ENCODE results near the gene PRAME.

The PRAME gene

DNA sequence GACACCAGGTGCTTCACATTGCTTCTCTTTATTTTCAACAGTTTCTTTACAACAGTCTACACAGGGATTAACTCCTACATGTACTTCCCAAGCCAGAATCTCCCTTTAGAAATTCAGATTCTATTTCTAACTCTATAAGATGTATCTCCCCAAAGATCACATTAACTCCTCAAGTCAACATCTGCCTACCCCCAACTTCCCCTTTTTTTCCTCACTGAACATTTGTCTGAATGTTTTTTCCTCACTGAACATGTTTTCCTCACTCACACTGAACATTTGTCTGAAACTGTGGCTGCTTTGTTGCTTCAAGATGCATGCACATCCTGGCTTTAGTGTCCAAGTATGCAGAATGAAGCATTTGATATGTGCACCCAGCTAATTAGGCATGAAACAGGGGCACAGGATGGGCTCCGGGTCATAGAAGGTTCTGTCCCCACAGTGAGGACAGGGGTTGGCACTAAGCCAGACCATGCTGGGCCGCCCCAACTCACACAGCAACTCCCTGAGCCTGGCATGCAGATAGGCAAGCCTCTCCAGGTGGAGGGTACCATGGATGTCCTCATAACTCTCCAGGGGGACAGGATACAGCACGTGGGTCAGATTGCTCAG is 11.3 kb downstream of the PRAME start:
- TF ChIP-seq, protein P1, sequence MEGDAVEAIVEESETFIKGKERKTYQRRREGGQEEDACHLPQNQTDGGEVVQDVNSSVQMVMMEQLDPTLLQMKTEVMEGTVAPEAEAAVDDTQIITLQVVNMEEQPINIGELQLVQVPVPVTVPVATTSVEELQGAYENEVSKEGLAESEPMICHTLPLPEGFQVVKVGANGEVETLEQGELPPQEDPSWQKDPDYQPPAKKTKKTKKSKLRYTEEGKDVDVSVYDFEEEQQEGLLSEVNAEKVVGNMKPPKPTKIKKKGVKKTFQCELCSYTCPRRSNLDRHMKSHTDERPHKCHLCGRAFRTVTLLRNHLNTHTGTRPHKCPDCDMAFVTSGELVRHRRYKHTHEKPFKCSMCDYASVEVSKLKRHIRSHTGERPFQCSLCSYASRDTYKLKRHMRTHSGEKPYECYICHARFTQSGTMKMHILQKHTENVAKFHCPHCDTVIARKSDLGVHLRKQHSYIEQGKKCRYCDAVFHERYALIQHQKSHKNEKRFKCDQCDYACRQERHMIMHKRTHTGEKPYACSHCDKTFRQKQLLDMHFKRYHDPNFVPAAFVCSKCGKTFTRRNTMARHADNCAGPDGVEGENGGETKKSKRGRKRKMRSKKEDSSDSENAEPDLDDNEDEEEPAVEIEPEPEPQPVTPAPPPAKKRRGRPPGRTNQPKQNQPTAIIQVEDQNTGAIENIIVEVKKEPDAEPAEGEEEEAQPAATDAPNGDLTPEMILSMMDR (IDR thresholded peaks at IDR 0.05; ENCODE audit: borderline replicate concordance, control extremely low read depth, extremely low read depth, insufficient read depth, missing control alignments) = no peak
- no peak for DNase-seq (ENCODE audit: low spot score)
- in situ Hi-C loops (cut with MboI; ENCODE audit: low sequenced_read_pairs, unreplicated experiment) = no loop called here

DNA sequence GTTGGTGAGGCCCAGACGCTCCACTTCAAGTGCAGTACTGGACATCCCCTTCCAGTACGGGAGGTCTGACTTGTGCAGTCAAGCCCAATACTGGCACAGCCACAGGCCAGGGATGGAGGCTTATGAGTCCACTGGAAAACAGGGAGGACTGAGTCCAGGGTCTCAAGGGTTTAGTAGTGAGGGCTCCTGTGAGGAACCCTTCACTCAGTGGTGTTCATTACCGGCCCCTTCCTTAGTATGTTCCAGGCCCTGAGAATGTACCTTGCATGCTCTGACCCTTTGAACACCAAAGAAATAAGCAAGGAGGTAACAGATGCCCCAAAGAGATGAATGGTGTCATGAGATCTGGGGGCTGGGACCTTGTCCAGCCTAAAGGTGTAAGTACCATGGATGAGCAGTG is 11.8 kb downstream of the PRAME start:
- in situ Hi-C loops (cut with MboI; ENCODE audit: low sequenced_read_pairs, unreplicated experiment) = no loop called here
- TF ChIP-seq, protein P1 (IDR thresholded peaks at IDR 0.05; ENCODE audit: borderline replicate concordance, control extremely low read depth, extremely low read depth, insufficient read depth, missing control alignments) = no peak
- no peak for DNase-seq (ENCODE audit: low spot score)

DNA sequence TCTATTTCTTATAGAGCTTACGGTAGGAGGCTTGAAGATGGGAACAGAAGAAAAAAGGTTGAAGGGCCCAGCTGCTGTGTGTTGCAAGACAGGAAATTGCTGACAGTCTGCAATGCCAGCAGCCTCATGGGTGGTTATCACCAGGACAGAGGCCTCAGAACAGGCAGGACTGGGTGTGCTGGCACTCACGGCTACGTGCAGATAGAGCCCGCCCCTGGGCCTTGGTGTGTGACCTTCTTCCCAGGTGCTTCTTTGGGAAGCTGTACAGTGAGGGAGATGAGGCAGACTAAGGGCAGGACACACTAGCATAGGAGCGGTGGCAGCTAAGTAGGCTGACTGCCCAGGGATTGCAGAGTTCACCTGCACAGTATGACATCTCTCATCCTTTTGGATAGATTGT is 12.6 kb downstream of the PRAME start:
- in situ Hi-C loops (cut with MboI; ENCODE audit: low sequenced_read_pairs, unreplicated experiment) = no loop called here
- DNase-seq (ENCODE audit: low spot score) = no peak
- TF ChIP-seq, protein P1 (IDR thresholded peaks at IDR 0.05; ENCODE audit: borderline replicate concordance, control extremely low read depth, extremely low read depth, insufficient read depth, missing control alignments) = no peak

DNA sequence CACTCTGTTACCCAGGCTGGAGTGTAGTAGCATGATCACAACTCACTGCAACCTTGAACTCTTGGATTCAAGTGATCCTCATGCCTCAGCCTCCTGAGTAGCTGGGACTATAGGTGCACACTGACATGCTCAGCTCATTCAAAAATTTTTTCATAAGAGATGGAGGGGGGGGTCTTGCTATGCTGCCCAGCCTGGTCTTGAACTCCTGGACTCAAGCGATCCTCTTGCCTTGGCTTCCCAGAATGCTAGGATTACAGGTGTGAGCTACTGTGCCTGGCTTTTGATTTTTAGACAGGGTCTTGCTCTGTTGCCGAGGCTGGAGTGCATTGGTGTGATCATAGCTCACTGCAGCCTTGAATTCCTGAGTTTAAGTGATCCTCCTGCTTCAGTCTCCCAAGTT is 14.0 kb downstream of the PRAME start:
- in situ Hi-C loops (cut with MboI; ENCODE audit: low sequenced_read_pairs, unreplicated experiment) = no loop called here
- TF ChIP-seq, protein P1 (IDR thresholded peaks at IDR 0.05; ENCODE audit: borderline replicate concordance, control extremely low read depth, extremely low read depth, insufficient read depth, missing control alignments) = no peak

DNA sequence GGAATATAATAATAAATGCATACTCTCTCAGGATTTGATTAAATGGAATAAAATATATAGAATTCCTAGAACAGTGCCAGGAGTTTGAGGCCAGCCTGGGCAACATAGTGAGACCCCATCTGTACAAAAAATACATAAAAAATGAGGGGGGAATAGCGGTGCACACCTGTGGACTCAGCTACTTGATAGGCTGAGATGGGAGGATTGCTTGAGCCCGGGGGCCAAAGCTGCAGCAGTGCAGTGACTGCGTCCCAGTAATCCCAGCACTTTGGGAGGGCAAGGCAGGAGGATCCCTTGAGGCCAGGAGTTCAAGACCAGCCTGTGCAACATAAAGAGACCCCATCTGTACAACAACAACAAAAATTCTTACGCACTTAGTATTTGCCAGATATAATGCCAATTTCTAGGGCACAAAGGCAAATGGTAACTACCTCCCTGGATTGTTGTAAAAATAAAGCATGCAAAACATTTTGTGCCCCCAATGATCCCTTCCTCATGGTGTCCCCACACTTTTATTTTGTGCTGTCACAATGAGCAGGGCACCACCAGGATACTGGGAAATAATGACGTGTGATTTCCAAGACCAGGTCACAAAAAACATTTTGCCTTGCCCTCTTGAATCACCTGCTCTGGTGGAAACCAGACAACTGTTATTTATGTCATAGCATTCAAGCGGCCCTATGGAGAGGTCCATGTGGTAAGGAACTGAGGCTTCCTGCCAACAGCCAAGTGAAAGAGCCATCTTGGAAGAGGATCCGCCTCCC is 20.7 kb downstream of the PRAME start:
- in situ Hi-C loops (cut with MboI; ENCODE audit: low sequenced_read_pairs, unreplicated experiment) = no loop called here
- no peak for DNase-seq (ENCODE audit: low spot score)
- TF ChIP-seq, protein P1 (IDR thresholded peaks at IDR 0.05; ENCODE audit: borderline replicate concordance, control extremely low read depth, extremely low read depth, insufficient read depth, missing control alignments) = no peak

More for the DNA sequence above, 14.0 kb downstream of the PRAME start:
- DNase-seq (ENCODE audit: low spot score) = no peak

DNA sequence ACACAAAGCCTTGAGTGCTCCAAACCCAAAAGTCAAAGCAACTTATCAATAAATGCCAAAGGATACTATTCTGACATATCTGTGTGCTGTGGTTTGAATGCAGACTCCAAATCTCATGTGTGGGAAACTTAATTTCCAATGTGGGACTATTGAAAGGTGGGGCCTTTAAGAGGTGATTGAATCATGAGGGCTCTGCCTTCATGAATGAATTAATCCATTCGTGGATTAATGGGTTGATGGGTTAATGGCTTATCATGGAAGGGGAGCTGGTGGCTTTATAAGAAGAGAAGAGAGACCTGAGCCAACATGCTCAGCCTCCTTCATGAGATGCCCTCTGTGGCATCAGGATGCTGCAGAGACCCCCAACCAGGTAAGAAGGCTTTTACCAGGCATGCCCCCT is 22.1 kb downstream of the PRAME start:
- in situ Hi-C loops (cut with MboI; ENCODE audit: low sequenced_read_pairs, unreplicated experiment) = no loop called here
- TF ChIP-seq, protein P1 (IDR thresholded peaks at IDR 0.05; ENCODE audit: borderline replicate concordance, control extremely low read depth, extremely low read depth, insufficient read depth, missing control alignments) = no peak
- DNase-seq (ENCODE audit: low spot score) = no peak

All from GM13976 (cell line).